NCI-H526 (cell line): ENCODE results near the gene MED6.
A peak's percentile ranks its signal among the peaks of the same experiment; 100 is the strongest.

Experiments used
- DNase-seq, 2 experiments: peaks; one replicate each; lab custom pipeline; 2025; lab: John Stamatoyannopoulos, UW

MED6 gene

GRCh38 chr14:70599345-70599744 lies 1.1 kb downstream of the MED6 start:
- DNase-seq, result no peak

GRCh38 chr14:70597731-70598130 lies 2.7 kb downstream of the MED6 start:
- DNase-seq, result no peak

DNA sequence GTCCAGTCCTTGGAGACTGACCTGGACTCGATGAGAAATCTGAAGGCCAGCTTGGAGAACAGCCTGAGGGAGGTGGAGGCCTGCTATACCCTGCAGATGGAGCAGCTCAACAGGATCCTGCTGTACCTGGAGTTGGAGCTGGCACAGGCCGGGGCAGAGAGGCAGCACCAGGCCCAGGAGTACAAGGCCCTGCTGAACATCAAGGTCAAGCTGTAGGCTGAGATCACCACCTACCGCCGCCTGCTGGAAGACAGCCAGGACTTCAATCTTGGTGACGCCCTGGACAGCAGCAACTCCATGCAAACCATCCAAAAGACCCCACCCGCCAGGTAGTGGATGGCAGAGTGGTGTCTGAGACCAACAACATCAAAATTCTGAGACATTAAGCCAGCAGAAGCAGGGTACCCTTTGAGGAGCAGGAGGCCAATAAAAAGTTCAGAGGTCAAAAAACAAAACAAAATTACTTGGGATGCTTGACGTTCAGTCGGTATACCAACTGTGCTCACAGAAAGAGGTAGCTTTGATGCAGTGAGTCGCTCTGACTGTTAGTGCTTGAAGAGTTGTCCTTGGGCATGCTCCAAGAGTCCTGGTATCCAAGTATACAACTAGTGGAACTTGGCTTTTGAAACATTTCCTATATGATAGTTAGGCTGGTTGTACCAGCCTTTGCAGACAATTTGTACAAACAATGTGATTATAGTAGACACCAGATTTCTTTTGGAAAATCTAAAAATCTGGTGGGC lies 4.8 kb downstream of the MED6 start:
- no peak for DNase-seq

DNA sequence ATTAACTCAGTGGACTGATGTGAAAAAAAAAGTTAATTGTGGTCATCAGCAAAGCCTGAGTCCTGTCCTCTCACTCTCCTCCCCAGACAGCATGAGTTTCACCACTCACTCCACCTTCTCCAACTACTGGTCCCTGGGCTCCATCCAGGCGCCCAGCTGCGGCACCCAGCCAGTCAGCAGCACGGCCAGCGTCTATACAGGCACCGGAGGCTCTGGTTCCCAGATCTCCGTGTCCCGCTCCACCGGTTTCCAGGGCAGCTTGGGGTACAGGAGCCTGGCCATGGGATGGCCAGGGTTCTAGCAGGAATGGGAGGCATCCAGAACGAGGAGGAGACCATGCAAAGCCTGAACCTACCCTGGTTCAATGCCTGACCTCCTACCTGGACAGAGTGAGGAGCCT lies 6.0 kb downstream of the MED6 start:
- DNase-seq, result no peak

DNA sequence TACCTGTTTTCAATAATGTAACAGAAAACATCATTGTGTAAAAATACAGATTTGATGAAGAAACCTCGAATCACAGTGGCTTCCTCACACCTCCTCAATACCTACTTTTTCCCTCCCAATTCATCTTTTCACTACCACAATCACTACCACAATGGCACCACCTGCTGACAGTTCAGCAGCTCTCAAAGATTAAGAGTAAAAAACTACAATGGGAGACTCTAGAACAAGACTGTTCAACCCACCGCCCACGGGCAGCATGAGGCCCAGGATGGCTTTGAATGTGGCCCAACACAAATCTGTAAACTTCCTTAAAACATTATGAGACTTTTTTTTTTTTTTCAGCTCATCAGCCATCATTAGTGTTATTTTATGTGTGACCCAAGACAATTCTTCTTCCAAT lies 15.2 kb downstream of the MED6 start:
- peak in 1 of 2 experiments; percentile 22 for DNase-seq

DNA sequence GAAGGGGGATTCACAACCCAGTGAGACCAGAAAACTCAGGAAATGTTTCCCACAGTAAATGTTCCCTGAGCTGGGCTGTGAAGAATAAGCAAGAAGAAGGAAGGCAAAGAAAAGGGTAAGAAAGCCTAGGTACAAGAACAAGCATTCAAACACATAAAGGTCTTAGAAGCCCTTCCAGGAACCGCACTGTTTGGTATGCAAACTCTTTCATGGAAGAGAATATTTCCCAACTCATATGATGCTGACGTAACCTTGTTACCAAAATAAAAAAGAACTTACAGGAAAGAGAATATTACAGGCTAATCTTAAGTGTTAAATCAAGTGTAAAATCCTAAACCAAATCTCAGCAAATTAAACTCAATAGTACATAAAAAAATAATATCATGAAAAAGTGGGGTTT lies 23.6 kb downstream of the MED6 start:
- DNase-seq, result no peak

DNA sequence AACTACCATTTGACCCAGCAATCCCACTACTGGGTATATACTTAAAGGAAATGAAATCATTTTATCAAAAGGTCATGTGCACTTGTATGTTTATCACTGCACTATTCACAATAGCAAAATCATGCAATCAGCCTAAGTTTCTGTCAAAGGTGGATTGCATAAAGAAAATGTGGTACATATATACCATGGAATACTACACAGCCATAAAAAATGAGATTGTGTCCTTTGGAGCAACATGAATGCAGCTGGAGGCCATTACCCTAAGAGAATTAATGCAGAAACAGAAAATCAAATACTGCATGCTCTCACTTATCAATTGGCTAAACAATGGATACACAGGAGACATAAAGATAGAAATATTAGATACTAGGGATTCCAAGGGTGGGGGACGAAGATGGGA lies 27.4 kb downstream of the MED6 start:
- no peak for DNase-seq

GRCh38 chr14:70571139-70571538 lies 29.3 kb downstream of the MED6 start:
- DNase-seq, result no peak

DNA sequence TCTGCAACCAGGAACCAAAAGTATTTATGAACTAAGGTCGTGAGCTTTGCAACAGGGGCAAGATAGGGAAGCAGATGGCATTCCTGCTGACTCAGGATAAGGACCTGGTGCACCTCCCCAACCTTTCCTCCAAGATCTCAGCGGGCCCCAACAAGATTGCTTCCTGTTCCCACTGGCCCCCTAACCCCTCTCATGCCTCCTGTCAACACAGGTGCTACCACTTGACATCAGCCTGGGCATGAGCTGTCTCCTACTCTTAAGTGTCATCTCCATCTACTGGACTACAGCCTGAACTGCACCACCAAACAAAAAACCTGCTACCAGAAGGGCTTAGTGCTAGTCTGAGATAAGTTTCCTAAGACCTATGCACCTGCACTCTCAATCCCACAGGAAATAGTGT lies 32.7 kb downstream of the MED6 start:
- peak; percentile 18 to 48 for DNase-seq

DNA sequence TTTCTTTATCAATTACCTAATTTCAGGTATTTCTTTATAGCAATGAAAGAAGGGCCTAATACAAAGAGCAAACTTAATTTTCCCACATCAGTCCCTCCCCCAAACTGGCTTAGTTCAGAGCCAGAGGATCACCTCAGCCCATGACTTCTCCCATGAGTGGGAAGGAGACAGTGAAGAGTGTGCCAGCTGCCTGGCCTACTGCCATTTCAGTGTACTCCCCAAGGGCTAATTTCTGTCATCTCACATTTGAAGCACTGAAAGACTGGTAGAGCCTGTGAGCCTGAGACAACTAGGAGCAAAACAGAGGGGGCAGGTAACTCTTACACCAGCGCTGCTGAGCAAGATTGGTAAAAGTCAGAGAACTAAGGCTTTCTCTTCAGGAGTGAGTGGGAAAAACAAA lies 36.6 kb downstream of the MED6 start:
- no peak for DNase-seq

DNA sequence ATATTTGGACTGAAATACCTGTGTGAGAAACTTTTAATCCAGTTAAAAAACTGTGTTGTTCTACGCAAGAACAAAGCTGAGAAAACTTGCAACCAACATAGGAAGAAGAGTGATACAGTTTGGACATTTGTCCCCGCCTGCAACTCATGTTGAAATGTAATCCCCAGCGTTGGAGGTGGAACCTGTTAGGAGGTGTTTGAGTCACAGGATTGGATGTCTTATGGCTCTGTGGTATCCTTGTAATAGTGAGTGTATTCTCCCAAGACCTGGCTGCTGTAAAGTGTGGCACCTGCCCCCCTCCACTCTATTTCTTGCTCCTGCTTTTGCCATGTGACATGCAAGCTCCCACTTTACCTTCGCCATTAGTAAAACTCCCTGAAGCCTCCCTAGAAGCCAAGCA lies 37.0 kb downstream of the MED6 start:
- no peak for DNase-seq

GRCh38 chr14:70558356-70558755 lies 42.1 kb downstream of the MED6 start:
- no peak for DNase-seq

DNA sequence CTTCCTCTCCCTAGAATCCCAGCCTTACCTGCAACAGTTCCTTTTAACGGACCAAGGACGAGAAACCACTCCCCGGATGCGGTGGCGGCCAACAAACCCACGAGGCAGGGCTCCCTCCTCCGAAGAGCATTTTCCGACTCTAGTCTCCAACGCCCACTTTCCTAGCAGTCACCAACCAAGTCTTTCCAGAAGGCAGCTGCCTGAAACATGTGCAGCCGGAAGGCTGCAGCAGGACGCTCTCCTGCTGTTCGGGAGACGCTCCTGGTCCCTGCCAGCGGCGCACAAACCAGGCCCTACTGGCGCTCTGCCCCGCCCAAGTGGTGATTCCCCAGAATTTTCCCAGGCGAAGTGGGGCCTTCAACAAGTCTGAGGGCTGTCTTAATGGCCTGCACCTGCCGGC lies 44.6 kb downstream of the MED6 start:
- DNase-seq, result no peak

GRCh38 chr14:70538087-70538486 lies 62.4 kb downstream of the MED6 start:
- no peak for DNase-seq

DNA sequence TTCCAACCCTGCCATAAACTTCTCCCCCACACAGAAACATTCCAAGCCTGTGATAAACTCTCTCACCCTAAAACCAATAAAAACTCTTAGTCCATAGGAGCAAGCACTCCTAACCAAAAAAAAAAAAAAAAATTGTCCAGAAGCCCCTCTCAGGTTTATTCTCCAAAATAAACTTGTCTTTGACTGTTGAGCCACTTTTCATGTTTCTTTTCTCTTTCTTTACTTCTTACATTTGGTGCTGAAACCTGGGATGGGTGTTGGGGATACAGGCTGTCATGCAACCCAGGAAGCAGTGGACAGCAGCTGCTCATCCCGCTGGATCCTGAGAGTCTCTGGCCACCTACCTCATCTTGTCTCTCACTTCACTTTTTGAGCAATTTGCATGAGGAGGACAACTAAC lies 63.6 kb downstream of the MED6 start:
- no peak for DNase-seq

- no peak for DNase-seq
These were observed 65.6 kb downstream of the MED6 start, which contains the start of gene ADAM20 for GRCh38 chr14:70534904-70535303. Gene ADAM20, minus strand, starts transcription at chr14:70535004. Its CDS starts 10,247 bp downstream, at chr14:70524757.
